Keratinocyte (primary cell): Measurements from ENCODE around the gene ABCA4.

ENCODE experiments used
- CTCF ChIP-seq, 3 experiments: IDR thresholded peaks in 1 of 3; conservative IDR thresholded peaks in 1 of 3; optimal IDR thresholded peaks in 1 of 3; 2 replicates in 2 of 3; 3 replicates in 1 of 3; pipeline versions ENCODE3 to v1.5.1; 2011; ENCODE audit warnings: low read length in 3 of 3, mild to moderate bottlenecking in 3 of 3, moderate library complexity in 2 of 3, control low read depth in 1 of 3, inconsistent platforms in 1 of 3; ENCODE audit not compliant: insufficient read depth in 2 of 3; ENCODE audit errors: extremely low read depth in 1 of 3
- EZH2 ChIP-seq: IDR thresholded peaks from one replicate; pipeline ENCODE4 v1.6.1; 2012; ENCODE audit warnings: inconsistent platforms, mild to moderate bottlenecking, low read length, moderate library complexity

- TF ChIP-seq CTCF (optimal IDR thresholded peaks at IDR 0.05 in 1 of 3, IDR thresholded peaks at IDR 0.05 in 1 of 3, conservative IDR thresholded peaks at IDR 0.05 in 1 of 3; ENCODE audit: extremely low read depth in 1 of 3, insufficient read depth in 2 of 3, low read length in 3 of 3) (no peak), EZH2 (no peak)
These were observed 144.0 kb downstream of the ABCA4 start for GRCh38 chr1:93976711-93977597.
